ENCODE data around the gene SIL1.

DNA sequence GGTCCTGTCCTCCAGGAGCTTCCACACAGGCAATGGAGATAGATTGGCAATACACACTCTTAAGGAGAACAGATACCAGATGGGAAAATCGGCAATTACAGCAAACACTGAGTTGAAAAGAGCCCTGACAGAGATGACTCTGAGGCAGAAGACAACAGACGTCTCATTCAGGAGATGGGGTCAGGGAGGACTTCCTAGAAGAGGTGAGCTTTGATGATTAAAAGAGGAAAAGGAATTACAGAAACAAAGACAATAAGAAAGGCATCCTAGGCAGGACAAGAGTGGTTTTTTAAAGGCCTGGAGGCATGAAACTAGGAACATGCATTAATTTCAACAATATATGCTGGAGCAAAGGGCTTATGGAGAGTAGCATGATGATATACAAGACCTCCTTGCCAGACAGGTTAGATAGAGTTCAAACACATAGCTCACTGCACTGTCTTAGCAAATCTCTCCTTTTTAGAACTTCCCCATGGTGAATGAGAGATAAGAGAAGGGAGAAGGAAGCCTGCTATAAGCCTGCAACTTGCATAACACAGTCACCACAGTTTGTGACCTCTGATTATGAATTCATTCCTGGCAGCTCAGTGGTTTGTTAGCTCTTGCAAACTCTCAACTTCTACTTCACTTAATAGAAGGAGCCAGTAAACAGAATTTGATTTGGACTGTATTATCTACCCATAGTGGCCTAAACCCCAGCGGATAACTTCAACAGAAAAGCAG, 48.5 kb downstream of the SIL1 start:
- TF ChIP-seq EP300 (IDR thresholded peaks at IDR 0.05; ENCODE audit: borderline replicate concordance) (no peak), RAD21 (IDR thresholded peaks at IDR 0.05; ENCODE audit: low read depth) (no peak), TCF12 (IDR thresholded peaks at IDR 0.05; ENCODE audit: low read depth) (no peak), TAF1 (IDR thresholded peaks at IDR 0.05; ENCODE audit: low read depth) (no peak), CEBPB (IDR thresholded peaks at IDR 0.05) (no peak), NFIC (IDR thresholded peaks at IDR 0.05) (no peak), CREB1 (IDR thresholded peaks at IDR 0.05; ENCODE audit: low read depth) (no peak), TEAD4 (IDR thresholded peaks at IDR 0.05) (no peak), YY1 (IDR thresholded peaks at IDR 0.05; ENCODE audit: low read depth) (no peak), EGR1 (IDR thresholded peaks at IDR 0.05) (no peak)
- TF ChIP-seq, protein P1, sequence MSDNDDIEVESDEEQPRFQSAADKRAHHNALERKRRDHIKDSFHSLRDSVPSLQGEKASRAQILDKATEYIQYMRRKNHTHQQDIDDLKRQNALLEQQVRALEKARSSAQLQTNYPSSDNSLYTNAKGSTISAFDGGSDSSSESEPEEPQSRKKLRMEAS (IDR thresholded peaks at IDR 0.05): no peak
- TF ChIP-seq, protein P2, sequence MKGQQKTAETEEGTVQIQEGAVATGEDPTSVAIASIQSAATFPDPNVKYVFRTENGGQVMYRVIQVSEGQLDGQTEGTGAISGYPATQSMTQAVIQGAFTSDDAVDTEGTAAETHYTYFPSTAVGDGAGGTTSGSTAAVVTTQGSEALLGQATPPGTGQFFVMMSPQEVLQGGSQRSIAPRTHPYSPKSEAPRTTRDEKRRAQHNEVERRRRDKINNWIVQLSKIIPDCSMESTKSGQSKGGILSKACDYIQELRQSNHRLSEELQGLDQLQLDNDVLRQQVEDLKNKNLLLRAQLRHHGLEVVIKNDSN (IDR thresholded peaks at IDR 0.05): no peak
- TF ChIP-seq, protein P3, sequence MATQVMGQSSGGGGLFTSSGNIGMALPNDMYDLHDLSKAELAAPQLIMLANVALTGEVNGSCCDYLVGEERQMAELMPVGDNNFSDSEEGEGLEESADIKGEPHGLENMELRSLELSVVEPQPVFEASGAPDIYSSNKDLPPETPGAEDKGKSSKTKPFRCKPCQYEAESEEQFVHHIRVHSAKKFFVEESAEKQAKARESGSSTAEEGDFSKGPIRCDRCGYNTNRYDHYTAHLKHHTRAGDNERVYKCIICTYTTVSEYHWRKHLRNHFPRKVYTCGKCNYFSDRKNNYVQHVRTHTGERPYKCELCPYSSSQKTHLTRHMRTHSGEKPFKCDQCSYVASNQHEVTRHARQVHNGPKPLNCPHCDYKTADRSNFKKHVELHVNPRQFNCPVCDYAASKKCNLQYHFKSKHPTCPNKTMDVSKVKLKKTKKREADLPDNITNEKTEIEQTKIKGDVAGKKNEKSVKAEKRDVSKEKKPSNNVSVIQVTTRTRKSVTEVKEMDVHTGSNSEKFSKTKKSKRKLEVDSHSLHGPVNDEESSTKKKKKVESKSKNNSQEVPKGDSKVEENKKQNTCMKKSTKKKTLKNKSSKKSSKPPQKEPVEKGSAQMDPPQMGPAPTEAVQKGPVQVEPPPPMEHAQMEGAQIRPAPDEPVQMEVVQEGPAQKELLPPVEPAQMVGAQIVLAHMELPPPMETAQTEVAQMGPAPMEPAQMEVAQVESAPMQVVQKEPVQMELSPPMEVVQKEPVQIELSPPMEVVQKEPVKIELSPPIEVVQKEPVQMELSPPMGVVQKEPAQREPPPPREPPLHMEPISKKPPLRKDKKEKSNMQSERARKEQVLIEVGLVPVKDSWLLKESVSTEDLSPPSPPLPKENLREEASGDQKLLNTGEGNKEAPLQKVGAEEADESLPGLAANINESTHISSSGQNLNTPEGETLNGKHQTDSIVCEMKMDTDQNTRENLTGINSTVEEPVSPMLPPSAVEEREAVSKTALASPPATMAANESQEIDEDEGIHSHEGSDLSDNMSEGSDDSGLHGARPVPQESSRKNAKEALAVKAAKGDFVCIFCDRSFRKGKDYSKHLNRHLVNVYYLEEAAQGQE (IDR thresholded peaks at IDR 0.05; ENCODE audit: low read depth): no peak
